HFFc6 (cell line): Measurements from ENCODE around the gene PLD1. TPM values are rescaled to one million over a fixed set of nuclear protein-coding genes. Genes with fewer than 3 reads are reported as not detected.

Source experiments
- DNase-seq: peaks from one replicate; pipeline ENCODE4 v3.0.0-alpha.2; 2018
- H3K27ac Mint-ChIP-seq: 2 replicates; pipeline ENCODE4 v1.8.0; 2020; ENCODE audit warnings: mild to moderate bottlenecking, mixed read lengths
- H3K27me3 Mint-ChIP-seq: 2 replicates; pipeline ENCODE4 v1.8.0; 2021; ENCODE audit warnings: mild to moderate bottlenecking, moderate library complexity, mixed read lengths; ENCODE audit not compliant: insufficient read depth
- H3K36me3 Mint-ChIP-seq: 2 replicates; pipeline ENCODE4 v1.8.0; 2021; ENCODE audit warnings: low read depth, mixed read lengths
- H3K4me1 Mint-ChIP-seq: 2 replicates; pipeline ENCODE4 v1.8.0; 2020; ENCODE audit warnings: low read depth, mixed read lengths
- H3K4me3 Mint-ChIP-seq: 2 replicates; pipeline ENCODE4 v1.8.0; 2020; ENCODE audit warnings: mild to moderate bottlenecking, moderate library complexity, mixed read lengths
- H3K9me3 Mint-ChIP-seq: 2 replicates; pipeline ENCODE4 v1.8.0; 2020; ENCODE audit warnings: mild to moderate bottlenecking, mixed read lengths
- CTCF ChIP-seq: fragments of 200-600 bp; sonication (generic); IDR thresholded peaks from 2 replicates; pipeline ENCODE4 v1.5.0; 2021; ENCODE audit warnings: antibody characterized with exemption, mild to moderate bottlenecking
- total RNA-seq, 6 experiments: library from RNA; stranded (reverse); fragmentation: NEBNext Ultra II Directional; extraction: Animal tissue kit (Norgen Biotek cat#: 25700); gene quantifications; 2 replicates in 1 of 6; 3 replicates in 5 of 6; pipeline ENCODE4 v1.2.3, GENCODE V29; 2021

PLD1 gene
- total RNA-seq, 6 experiments from 2014 or later, result 4.1 to 6.0 (median 5.3) TPM

- H3K9me3 Mint-ChIP-seq, result no peaks in the 10 kb centered on the region
- H3K27me3 Mint-ChIP-seq, result peaks cover 7% of the 10 kb centered on the region
- H3K27ac Mint-ChIP-seq, result no peak overlapping the region
- no peak for TF ChIP-seq CTCF
- H3K4me3 Mint-ChIP-seq, result no peak overlapping the region
- peaks cover 13% of the 10 kb centered on the region for H3K4me1 Mint-ChIP-seq
- no peaks in the 10 kb centered on the region for H3K36me3 Mint-ChIP-seq
- no peak for DNase-seq
These were observed 64.5 kb downstream of the PLD1 start for GRCh38 chr3:171745577-171746319.

DNA sequence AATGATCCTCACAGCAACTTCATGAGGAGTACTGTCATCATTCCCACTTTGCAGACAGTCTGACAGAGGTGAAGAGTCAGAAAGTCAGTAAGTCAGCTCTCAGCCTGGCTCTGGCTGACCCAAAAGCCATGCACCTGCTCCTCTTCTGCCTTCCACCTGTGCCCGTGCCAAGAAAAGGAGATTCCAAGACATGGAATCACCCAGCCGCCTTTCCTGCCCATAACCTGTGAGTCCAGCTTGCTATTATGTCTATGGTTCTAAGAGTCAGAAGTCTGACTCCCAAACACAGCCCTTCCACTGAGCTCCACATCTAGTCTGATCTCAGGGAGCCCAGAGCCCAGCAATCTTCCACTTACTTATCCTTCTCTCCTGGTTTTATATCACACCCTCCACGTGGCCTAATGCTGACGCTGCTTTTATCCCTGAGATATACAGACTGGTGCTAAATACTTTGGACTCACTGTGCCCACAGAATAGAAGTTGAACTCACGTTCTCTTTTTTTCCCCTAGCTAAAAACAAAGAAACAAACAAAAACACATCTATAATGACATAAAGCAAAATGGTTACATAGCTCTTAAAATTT lies 66.0 kb downstream of the PLD1 start:
- DNase-seq, result no peak

GRCh38 chr3:171743327-171744157 lies 66.7 kb downstream of the PLD1 start:
- no peak for TF ChIP-seq CTCF
- no peaks in the 10 kb centered on the region for H3K36me3 Mint-ChIP-seq
- peaks cover 5% of the 10 kb centered on the region for H3K27me3 Mint-ChIP-seq
- H3K4me1 Mint-ChIP-seq, result peaks cover 3% of the 10 kb centered on the region
- no peak overlapping the region for H3K27ac Mint-ChIP-seq
- H3K9me3 Mint-ChIP-seq, result no peaks in the 10 kb centered on the region
- no peak for DNase-seq
- H3K4me3 Mint-ChIP-seq, result no peak overlapping the region

More for the DNA sequence above, 66.0 kb downstream of the PLD1 start:
- Mint-ChIP-seq H3K36me3 (no peaks in the 10 kb centered on the region), H3K4me3 (no peak overlapping the region), H3K4me1 (peaks cover 10% of the 10 kb centered on the region), H3K9me3 (no peaks in the 10 kb centered on the region), H3K27me3 (peaks cover 5% of the 10 kb centered on the region), H3K27ac (no peak overlapping the region)
- no peak for TF ChIP-seq CTCF

DNA sequence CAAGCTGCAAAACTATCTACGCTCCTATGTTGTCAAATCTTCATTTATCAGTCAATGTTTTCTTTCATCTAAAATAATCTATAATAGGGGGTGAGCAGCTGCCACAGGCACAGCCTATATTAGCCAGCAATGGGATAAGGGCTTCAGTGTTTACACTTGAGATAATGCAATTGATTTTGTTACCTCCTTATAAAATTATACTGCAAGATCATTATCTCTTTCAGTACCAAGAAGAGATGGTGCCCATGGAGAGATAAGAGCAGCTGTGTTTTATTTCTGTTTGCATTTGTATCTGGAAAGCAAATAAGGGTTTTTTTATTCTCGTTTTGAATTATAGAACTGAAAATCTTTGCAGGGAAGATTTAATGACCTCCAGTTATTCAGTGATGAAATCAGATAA lies 68.9 kb downstream of the PLD1 start:
- no peaks in the 10 kb centered on the region for H3K9me3 Mint-ChIP-seq
- DNase-seq, result no peak
- no peak overlapping the region for H3K4me3 Mint-ChIP-seq
- no peaks in the 10 kb centered on the region for H3K4me1 Mint-ChIP-seq
- H3K27me3 Mint-ChIP-seq, result peaks cover 3% of the 10 kb centered on the region
- TF ChIP-seq CTCF, result no peak
- no peaks in the 10 kb centered on the region for H3K36me3 Mint-ChIP-seq
- H3K27ac Mint-ChIP-seq, result no peak overlapping the region

DNA sequence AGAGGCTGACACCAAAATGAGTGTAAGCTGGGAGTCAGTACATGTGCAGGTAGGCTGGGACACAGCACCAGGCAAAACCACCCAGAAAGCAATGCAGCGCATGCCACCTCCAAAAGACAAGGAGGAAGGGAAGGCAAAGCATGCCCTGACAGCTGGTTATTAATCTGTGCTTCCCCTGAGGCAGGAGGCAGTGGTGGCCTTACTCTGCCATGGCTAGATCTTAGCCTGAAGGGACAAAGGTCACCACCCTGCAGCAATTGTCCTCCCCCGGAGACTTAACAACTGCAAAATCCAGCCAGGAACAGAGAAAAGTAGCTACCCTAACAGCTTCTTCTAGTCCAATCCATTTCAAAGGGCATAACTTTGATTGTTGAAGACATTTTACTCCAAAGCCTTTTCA lies 73.7 kb downstream of the PLD1 start:
- H3K36me3 Mint-ChIP-seq, result no peaks in the 10 kb centered on the region
- H3K4me3 Mint-ChIP-seq, result no peak overlapping the region
- H3K27me3 Mint-ChIP-seq, result no peaks in the 10 kb centered on the region
- TF ChIP-seq CTCF, result no peak
- no peak overlapping the region for H3K27ac Mint-ChIP-seq
- DNase-seq, result no peak
- H3K9me3 Mint-ChIP-seq, result no peaks in the 10 kb centered on the region
- H3K4me1 Mint-ChIP-seq, result no peaks in the 10 kb centered on the region
